Adrenal gland (tissue), 5 donors: Measurements from ENCODE around the gene ACY1.

ENCODE experiments used
- CTCF ChIP-seq, 6 experiments: fragments of 450-650 bp in 4 of 6; fragments of 200-600 bp in 2 of 6; sonication (generic) in 1 of 6; IDR thresholded peaks; 1 replicate in 5 of 6; 2 replicates in 1 of 6; pipeline versions ENCODE4 v1.5.1 to v1.8.0; 2016 to 2021; ENCODE audit warnings: antibody characterized with exemption in 6 of 6, mild to moderate bottlenecking in 2 of 6, moderate library complexity in 1 of 6
- POLR2A ChIP-seq, 2 donors: fragments of 450-650 bp; IDR thresholded peaks; one replicate each; pipeline ENCODE4 v1.6.1; 2017; ENCODE audit warnings: antibody characterized with exemption in 2 of 2, mild to moderate bottlenecking in 2 of 2, moderate library complexity in 1 of 2
- donor health status: DM: no; HTN: no; CAD: no.

GRCh38 chr3:52004163-52004787 lies 20.9 kb downstream of the ACY1 start:
- TF ChIP-seq CTCF (IDR thresholded peaks at IDR 0.05) = peak in 4 of 6 experiments; percentile 34 to 63 (median 48)
- TF ChIP-seq POLR2A (IDR thresholded peaks at IDR 0.05) = no peak
